ENCODE data around the gene NPM3.

Gene NPM3

GRCh38 chr10:101745074-101745696 lies 38.1 kb downstream of the NPM3 start:
- Histone ChIP-seq H2AFZ (ENCODE audit: low read depth, low read length) (no peak overlapping the region), H3K9me3 (ENCODE audit: low read length) (peaks cover 4% of the 10 kb centered on the region), H3K36me3 (ENCODE audit: insufficient read depth, low read length) (no peaks in the 10 kb centered on the region), H3K4me1 (ENCODE audit: insufficient read depth, low read length) (peaks cover 12% of the 10 kb centered on the region), H3K27me3 (ENCODE audit: insufficient read depth, low read length) (peaks cover 53% of the 10 kb centered on the region), H3K4me3 (ENCODE audit: low read length) (no peak overlapping the region)

- Histone ChIP-seq H2AFZ (ENCODE audit: low read depth, low read length) (no peak overlapping the region), H3K4me3 (ENCODE audit: low read length) (no peak overlapping the region), H3K36me3 (ENCODE audit: insufficient read depth, low read length) (no peaks in the 10 kb centered on the region), H3K9me3 (ENCODE audit: low read length) (peaks cover 4% of the 10 kb centered on the region), H3K4me1 (ENCODE audit: insufficient read depth, low read length) (peaks cover 12% of the 10 kb centered on the region), H3K27me3 (ENCODE audit: insufficient read depth, low read length) (peaks cover 60% of the 10 kb centered on the region)
These were observed 39.0 kb downstream of the NPM3 start for GRCh38 chr10:101744267-101744666.

GRCh38 chr10:101741938-101742337 lies 41.3 kb downstream of the NPM3 start:
- Histone ChIP-seq H2AFZ (ENCODE audit: low read depth, low read length) (no peak overlapping the region), H3K4me1 (ENCODE audit: insufficient read depth, low read length) (no peaks in the 10 kb centered on the region), H3K36me3 (ENCODE audit: insufficient read depth, low read length) (no peaks in the 10 kb centered on the region), H3K9me3 (ENCODE audit: low read length) (peaks cover 4% of the 10 kb centered on the region), H3K4me3 (ENCODE audit: low read length) (no peak overlapping the region), H3K27me3 (ENCODE audit: insufficient read depth, low read length) (peaks cover 68% of the 10 kb centered on the region)

- H3K36me3 ChIP-seq (ENCODE audit: insufficient read depth, low read length), result no peaks in the 10 kb centered on the region
- peaks cover 72% of the 10 kb centered on the region for H3K27me3 ChIP-seq (ENCODE audit: insufficient read depth, low read length)
- no peaks in the 10 kb centered on the region for H3K4me1 ChIP-seq (ENCODE audit: insufficient read depth, low read length)
- no peak overlapping the region for H2AFZ ChIP-seq (ENCODE audit: low read depth, low read length)
- H3K4me3 ChIP-seq (ENCODE audit: low read length), result no peak overlapping the region
- H3K9me3 ChIP-seq (ENCODE audit: low read length), result peaks cover 4% of the 10 kb centered on the region
These were observed 46.6 kb downstream of the NPM3 start for GRCh38 chr10:101736666-101737065.

- peaks cover 64% of the 10 kb centered on the region for H3K27me3 ChIP-seq (ENCODE audit: insufficient read depth, low read length)
- H3K4me1 ChIP-seq (ENCODE audit: insufficient read depth, low read length), result no peaks in the 10 kb centered on the region
- H2AFZ ChIP-seq (ENCODE audit: low read depth, low read length), result no peak overlapping the region
- H3K4me3 ChIP-seq (ENCODE audit: low read length), result no peak overlapping the region
- no peaks in the 10 kb centered on the region for H3K36me3 ChIP-seq (ENCODE audit: insufficient read depth, low read length)
- H3K9me3 ChIP-seq (ENCODE audit: low read length), result no peaks in the 10 kb centered on the region
These were observed 51.1 kb downstream of the NPM3 start for GRCh38 chr10:101732096-101732495.
